Liver (tissue), 9 donors: ENCODE results near the gene MTF1. TPM values are rescaled to one million over a fixed set of nuclear protein-coding genes. Genes with fewer than 3 reads are reported as not detected.

Experiments
- DNase-seq: peaks from one replicate; pipeline ENCODE4 v3.0.0-alpha.2; 2017; ENCODE audit warnings: low spot score
- H3K27ac ChIP-seq, 2 donors: one replicate each; pipeline ENCODE4 v1.7.0; 2013; ENCODE audit warnings: inconsistent platforms in 2 of 2, low read length in 2 of 2, control low read depth in 1 of 2, low read depth in 1 of 2, mild to moderate bottlenecking in 1 of 2
- H3K27me3 ChIP-seq, 4 donors: one replicate each; pipeline versions ENCODE4 v1.6.1 to v1.7.0; 2013; ENCODE audit warnings: low read length in 3 of 4, inconsistent platforms in 1 of 4, mild to moderate bottlenecking in 1 of 4, moderate library complexity in 1 of 4; ENCODE audit not compliant: control insufficient read depth in 4 of 4, insufficient read depth in 4 of 4
- H3K36me3 ChIP-seq, 4 donors: one replicate each; pipeline versions ENCODE4 v1.6.1 to v1.7.0; 2013; ENCODE audit warnings: low read length in 3 of 4, mild to moderate bottlenecking in 3 of 4, low read depth in 1 of 4, moderate library complexity in 1 of 4; ENCODE audit not compliant: control insufficient read depth in 4 of 4, insufficient read depth in 3 of 4
- H3K4me1 ChIP-seq, 4 donors: one replicate each; pipeline versions ENCODE4 v1.6.1 to v1.7.0; 2013; ENCODE audit warnings: low read length in 3 of 4, mild to moderate bottlenecking in 3 of 4, moderate library complexity in 1 of 4; ENCODE audit not compliant: control insufficient read depth in 4 of 4, insufficient read depth in 4 of 4
- H3K4me3 ChIP-seq, 3 donors: one replicate each; pipeline versions ENCODE4 v1.6.1 to v1.7.0; 2013; ENCODE audit warnings: low read length in 3 of 3, control low read depth in 1 of 3, low read depth in 1 of 3, mild to moderate bottlenecking in 1 of 3
- H3K9ac ChIP-seq, 2 donors: one replicate each; pipeline ENCODE4 v1.7.0; 2013; ENCODE audit warnings: low read length in 2 of 2, mild to moderate bottlenecking in 2 of 2, moderate library complexity in 2 of 2, control low read depth in 1 of 2, low read depth in 1 of 2
- H3K9me3 ChIP-seq, 4 donors: one replicate each; pipeline versions ENCODE4 v1.6.1 to v1.7.0; 2013; ENCODE audit warnings: low read length in 3 of 4; ENCODE audit not compliant: control insufficient read depth in 4 of 4
- ATF3 ChIP-seq: IDR thresholded peaks from 2 replicates; pipeline ENCODE4 v1.6.1; 2016; ENCODE audit warnings: antibody characterized with exemption
- CTCF ChIP-seq: fragments of 150-350 bp; IDR thresholded peaks from 2 replicates; pipeline ENCODE4 v1.5.1; 2017; ENCODE audit warnings: improper control_type of control experiment, low read depth, low read length; ENCODE audit not compliant: missing input control
- EGR1 ChIP-seq, 2 donors: IDR thresholded peaks; 2 replicates each; pipeline ENCODE4 v1.6.1; 2016 to 2018; ENCODE audit warnings: antibody characterized with exemption in 2 of 2, low read depth in 2 of 2
- FOXA1 ChIP-seq: IDR thresholded peaks from 2 replicates; pipeline ENCODE4 v1.6.1; 2016; ENCODE audit warnings: antibody characterized with exemption
- FOXA2 ChIP-seq: IDR thresholded peaks from 2 replicates; pipeline ENCODE4 v1.6.1; 2016; ENCODE audit warnings: antibody characterized with exemption
- GABPA ChIP-seq, 2 donors: IDR thresholded peaks in 1 of 2; conservative IDR thresholded peaks in 1 of 2; 2 replicates each; pipeline ENCODE4 v1.6.1; 2016; ENCODE audit warnings: antibody characterized with exemption in 2 of 2, mild to moderate bottlenecking in 1 of 2, moderate library complexity in 1 of 2
- HNF4A ChIP-seq, 2 donors: conservative IDR thresholded peaks; 2 replicates each; pipeline ENCODE4 v1.6.1; 2016; ENCODE audit warnings: antibody characterized with exemption in 2 of 2, mild to moderate bottlenecking in 2 of 2
- HNF4G ChIP-seq: IDR thresholded peaks from 2 replicates; pipeline ENCODE4 v1.6.1; 2016; ENCODE audit warnings: antibody characterized with exemption
- JUND ChIP-seq, 2 donors: IDR thresholded peaks; 2 replicates each; pipeline ENCODE4 v1.6.1; 2016; ENCODE audit warnings: antibody characterized with exemption in 2 of 2
- MAX ChIP-seq: IDR thresholded peaks from 2 replicates; pipeline ENCODE4 v1.6.1; 2016; ENCODE audit warnings: antibody characterized with exemption
- NR2F2 ChIP-seq: IDR thresholded peaks from 2 replicates; pipeline ENCODE4 v1.6.1; 2016; ENCODE audit warnings: antibody characterized with exemption
- RAD21 ChIP-seq, 2 donors: IDR thresholded peaks; 2 replicates each; pipeline ENCODE4 v1.6.1; 2016; ENCODE audit warnings: antibody characterized with exemption in 2 of 2, mild to moderate bottlenecking in 2 of 2
- REST ChIP-seq: IDR thresholded peaks from 2 replicates; pipeline ENCODE4 v1.6.1; 2016; ENCODE audit warnings: antibody characterized with exemption, mild to moderate bottlenecking
- RXRA ChIP-seq, 2 donors: IDR thresholded peaks; 2 replicates each; pipeline ENCODE4 v1.6.1; 2017 to 2018; ENCODE audit warnings: antibody characterized with exemption in 2 of 2, mild to moderate bottlenecking in 1 of 2
- SP1 ChIP-seq: IDR thresholded peaks from 2 replicates; pipeline ENCODE4 v1.6.1; 2018; ENCODE audit warnings: antibody characterized with exemption, mild to moderate bottlenecking
- TAF1 ChIP-seq: conservative IDR thresholded peaks from 2 replicates; pipeline ENCODE4 v1.6.1; 2016; ENCODE audit warnings: antibody characterized with exemption, mild to moderate bottlenecking
- YY1 ChIP-seq: IDR thresholded peaks from 2 replicates; pipeline ENCODE4 v1.6.1; 2016; ENCODE audit warnings: antibody characterized with exemption, mild to moderate bottlenecking
- ZBTB33 ChIP-seq: IDR thresholded peaks from 2 replicates; pipeline ENCODE4 v1.6.1; 2016; ENCODE audit warnings: antibody characterized with exemption
- whole genome bisulfite sequencing: extraction: QIAGEN DNeasy Blood & Tissue Kit; methylation state at CpG from one replicate; pipeline ENCODE4 v1.1.7; 2013; 5-methylcytosine and 5-hydroxymethylcytosine counted together
- polyA plus RNA-seq, 2 donors: library from polyadenylated mRNA; stranded (reverse) in 1 of 2; unstranded in 1 of 2; fragments of 200-250 nt in 1 of 2; fragments of >200 nt in 1 of 2; fragmentation: Nextera tagmentation in 1 of 2; extraction: Ambion mirVana in 1 of 2; gene quantifications; one replicate each; pipeline versions ENCODE4 v1.2.1 to v1.2.3, GENCODE V29; 2013 to 2015
- total RNA-seq, 2 donors: library from RNA; depleted of rRNA; stranded (reverse); fragments of >200 nt; gene quantifications; one replicate each; pipeline ENCODE4 v1.2.3, GENCODE V29; 2014
- donor health status: healthy.
- donor health status: healthy.
- donor health status: healthy.
- donor health status: healthy.
- donor health status: healthy.

Gene MTF1
- total and polyA plus RNA-seq, 4 donors: 2.3 to 3.3 (median 3.0) TPM

GRCh38 chr1:37868466-37868865, 9.1 kb upstream of the MTF1 start:
- Histone ChIP-seq H3K36me3 (peaks cover 10 to 73% (median 51%) of the 10 kb centered on the region in 4 donors), H3K9me3 (no peaks in the 10 kb centered on the region), H3K27ac (no peak overlapping the region), H3K27me3 (no peaks in the 10 kb centered on the region), H3K4me3 (no peak overlapping the region), H3K9ac (no peak overlapping the region), H3K4me1 (no peaks in the 10 kb centered on the region)
- TF ChIP-seq CTCF: no peak
- TF ChIP-seq HNF4G: no peak
- no peak for TF ChIP-seq RAD21 (IDR thresholded peaks at IDR 0.05)
- TF ChIP-seq NR2F2: no peak
- TF ChIP-seq SP1: no peak
- TF ChIP-seq TAF1: no peak
- TF ChIP-seq JUND (IDR thresholded peaks at IDR 0.05): no peak
- TF ChIP-seq HNF4A (conservative IDR thresholded peaks at IDR 0.05): no peak
- no peak for TF ChIP-seq ATF3
- TF ChIP-seq ZBTB33: no peak
- no peak for TF ChIP-seq FOXA2
- no peak for TF ChIP-seq MAX
- no peak for TF ChIP-seq EGR1 (IDR thresholded peaks at IDR 0.05; ENCODE audit: low read depth in 2 of 2)
- no peak for TF ChIP-seq REST
- TF ChIP-seq YY1: no peak
- TF ChIP-seq RXRA (IDR thresholded peaks at IDR 0.05): no peak
- no peak for TF ChIP-seq FOXA1
- no peak for TF ChIP-seq GABPA (IDR thresholded peaks at IDR 0.05 in 1 of 2, conservative IDR thresholded peaks at IDR 0.05 in 1 of 2)
- 95% methylated on average over 2 of the region's 2 CpGs for WGBS
- no peak for DNase-seq
